HepG2 (cell line): ENCODE measurements around the gene RIOK2.

Experiments
- EP300 ChIP-seq, 3 experiments: sonication (generic) in 1 of 3; formaldehyde crosslinking in 1 of 3; IDR thresholded peaks; 2 replicates each; pipeline versions ENCODE4 v1.5.1 to v1.6.1; 2011 to 2020; ENCODE audit warnings: low read depth in 2 of 3, low read length in 2 of 3, borderline replicate concordance in 1 of 3, improper control_type of control experiment in 1 of 3, mild to moderate bottlenecking in 1 of 3, missing genetic modification reagents in 1 of 3, moderate library complexity in 1 of 3
- HCFC1 ChIP-seq: fragments of 150-350 bp; IDR thresholded peaks from 2 replicates; pipeline ENCODE4 v1.6.1; 2014; ENCODE audit warnings: low read depth, low read length
- LRRFIP1 ChIP-seq: sonication (generic); formaldehyde crosslinking; conservative IDR thresholded peaks from 2 replicates; pipeline ENCODE4 v1.4.0; 2020; ENCODE audit warnings: missing genetic modification reagents
- NFYC ChIP-seq: IDR thresholded peaks from 2 replicates; pipeline ENCODE4 v1.6.1; 2016; ENCODE audit warnings: missing genetic modification reagents, missing compliant biosample characterization
- SNRNP70 ChIP-seq: fragments of 200-400 bp; formaldehyde crosslinking; IDR thresholded peaks from 2 replicates; pipeline ENCODE4 v1.6.1; 2017; ENCODE audit warnings: mild to moderate bottlenecking, low read depth, low read length, moderate library complexity
- SP4 ChIP-seq: sonication (generic); formaldehyde crosslinking; IDR thresholded peaks from 2 replicates; pipeline ENCODE4 v1.8.1; 2023; ENCODE audit warnings: mild to moderate bottlenecking, missing genetic modification reagents
- YEATS4 ChIP-seq: sonication (generic); formaldehyde crosslinking; IDR thresholded peaks from 2 replicates; pipeline ENCODE4 v1.4.0; 2020; ENCODE audit warnings: missing genetic modification reagents, borderline replicate concordance
- ZFX ChIP-seq: sonication (generic); formaldehyde crosslinking; IDR thresholded peaks from 2 replicates; pipeline ENCODE4 v1.4.0; 2020; ENCODE audit warnings: mild to moderate bottlenecking, low read depth, missing genetic modification reagents, moderate library complexity
- ZNF225 ChIP-seq: sonication (generic); formaldehyde crosslinking; IDR thresholded peaks from 2 replicates; pipeline ENCODE4 v1.4.0; 2020; ENCODE audit warnings: mild to moderate bottlenecking, missing genetic modification reagents
- ZNF337 ChIP-seq: sonication (generic); formaldehyde crosslinking; IDR thresholded peaks from 2 replicates; pipeline ENCODE4 v1.5.1; 2020; ENCODE audit warnings: missing genetic modification reagents, low read depth, mild to moderate bottlenecking, borderline replicate concordance

GRCh38 chr5:97194366-97194765 lies 11.3 kb upstream of the RIOK2 start:
- TF ChIP-seq SP4 (CRISPR knock-in tag) (no peak), LRRFIP1 (no peak), ZNF337 (CRISPR knock-in tag) (no peak), YEATS4 (no peak), NFYC (no peak), ZNF225 (CRISPR knock-in tag) (no peak), SNRNP70 (no peak), HCFC1 (no peak), ZFX (CRISPR knock-in tag) (no peak), EP300 (IDR thresholded peaks at IDR 0.05; ENCODE audit: low read depth in 2 of 2, low read length in 2 of 2) (no peak), EP300 (CRISPR knock-in tag; IDR thresholded peaks at IDR 0.05; ENCODE audit: borderline replicate concordance) (no peak)
